ENCODE measurements around the gene CYP11A1.
"Not testable (repeated sequence)": the region's sequence is repeated elsewhere in the genome, so short reads cannot be mapped to it uniquely, and the experiment has no call there.

Gene CYP11A1

GRCh38 chr15:74373731-74374647 lies 6.5 kb upstream of the CYP11A1 start:
- peak; percentile 96 for DNase-seq

- DNase-seq: no peak
These were observed 5.7 kb upstream of the CYP11A1 start for GRCh38 chr15:74373056-74373650.

- no peak for DNase-seq
These were observed 3.0 kb upstream of the CYP11A1 start for GRCh38 chr15:74370471-74370870.

- DNase-seq: no peak
These were observed 2.3 kb upstream of the CYP11A1 start for GRCh38 chr15:74369756-74370155.

GRCh38 chr15:74369084-74369745 lies 1.8 kb upstream of the CYP11A1 start:
- no peak for DNase-seq

- no peak for DNase-seq
These were observed 675 bp upstream of the CYP11A1 start for GRCh38 chr15:74368121-74368520.

GRCh38 chr15:74365598-74366445 lies 1.6 kb downstream of the CYP11A1 start:
- DNase-seq: peak; percentile 40 to 54

GRCh38 chr15:74364936-74365597 lies 2.4 kb downstream of the CYP11A1 start:
- DNase-seq: no peak

GRCh38 chr15:74362482-74362881 lies 5.0 kb downstream of the CYP11A1 start:
- no peak for DNase-seq

GRCh38 chr15:74360855-74361254 lies 6.6 kb downstream of the CYP11A1 start:
- DNase-seq: not testable (repeated sequence)

GRCh38 chr15:74359376-74359775 lies 8.1 kb downstream of the CYP11A1 start:
- DNase-seq: not testable (repeated sequence)

GRCh38 chr15:74357514-74357913 lies 9.9 kb downstream of the CYP11A1 start:
- not testable (repeated sequence) for DNase-seq

- not testable (repeated sequence) for DNase-seq
These were observed 11.4 kb downstream of the CYP11A1 start for GRCh38 chr15:74356050-74356449.

GRCh38 chr15:74353992-74354391 lies 13.5 kb downstream of the CYP11A1 start:
- DNase-seq: not testable (repeated sequence)

GRCh38 chr15:74352393-74352910 lies 15.0 kb downstream of the CYP11A1 start:
- no peak for DNase-seq

- DNase-seq: no peak
These were observed 15.8 kb downstream of the CYP11A1 start for GRCh38 chr15:74351670-74352069.

GRCh38 chr15:74350295-74351275 lies 16.9 kb downstream of the CYP11A1 start:
- DNase-seq: no peak

- no peak for DNase-seq
These were observed 18.1 kb downstream of the CYP11A1 start for GRCh38 chr15:74349241-74349778.

GRCh38 chr15:74347757-74348250 lies 19.6 kb downstream of the CYP11A1 start:
- no peak for DNase-seq

GRCh38 chr15:74345051-74345450 lies 22.4 kb downstream of the CYP11A1 start:
- peak; percentile 34 to 46 for DNase-seq
